ENCODE results near the gene CD33.
"Not testable (repeated sequence)": the region's sequence is repeated elsewhere in the genome, so short reads cannot be mapped to it uniquely, and the experiment has no call there.

Gene CD33

DNA sequence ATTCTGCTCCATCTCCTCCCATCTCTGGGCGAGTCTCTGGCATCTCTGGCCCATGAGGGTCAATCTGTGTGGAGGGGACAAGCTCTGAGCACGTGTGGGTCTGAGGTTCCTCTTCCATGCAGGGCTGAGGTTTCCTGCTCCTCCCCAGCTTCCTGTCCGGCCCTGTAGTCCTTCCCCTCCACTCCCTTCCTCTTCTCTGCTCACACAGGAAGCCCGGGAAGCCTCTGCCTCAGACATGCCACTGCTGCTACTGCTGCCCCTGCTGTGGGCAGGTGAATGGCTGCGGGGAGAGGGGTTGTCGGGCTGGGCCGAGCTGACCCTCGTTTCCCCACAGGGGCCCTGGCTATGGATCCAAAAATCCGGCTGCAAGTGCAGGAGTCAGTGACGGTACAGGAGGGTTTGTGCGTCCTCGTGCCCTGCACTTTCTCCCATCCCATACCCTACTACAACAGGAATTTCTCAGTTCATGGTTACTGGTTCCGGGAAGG, 14.0 kb upstream of the CD33 start:
- DNase-seq (ENCODE audit: low read depth), result not testable (repeated sequence)

DNA sequence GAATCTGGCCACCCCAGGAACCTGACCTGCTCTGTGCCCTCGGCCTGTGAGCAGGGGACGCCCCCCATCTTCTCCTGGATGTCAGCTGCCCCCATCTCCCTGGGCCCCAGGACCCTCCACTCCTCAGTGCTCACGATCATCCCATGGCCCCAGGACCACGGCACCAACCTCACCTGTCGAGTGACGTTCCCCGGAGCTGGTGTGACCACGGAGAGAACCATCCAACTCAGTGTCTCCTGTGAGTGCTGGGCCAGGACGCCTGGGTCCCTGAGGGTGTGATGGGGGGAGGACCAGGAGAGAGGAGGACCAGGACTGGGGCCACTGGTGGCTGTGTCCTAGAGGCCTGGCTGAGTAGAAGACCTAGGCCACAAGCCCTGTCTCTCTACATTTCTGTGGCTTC, 13.0 kb upstream of the CD33 start:
- DNase-seq (ENCODE audit: low read depth), result no peak

DNA sequence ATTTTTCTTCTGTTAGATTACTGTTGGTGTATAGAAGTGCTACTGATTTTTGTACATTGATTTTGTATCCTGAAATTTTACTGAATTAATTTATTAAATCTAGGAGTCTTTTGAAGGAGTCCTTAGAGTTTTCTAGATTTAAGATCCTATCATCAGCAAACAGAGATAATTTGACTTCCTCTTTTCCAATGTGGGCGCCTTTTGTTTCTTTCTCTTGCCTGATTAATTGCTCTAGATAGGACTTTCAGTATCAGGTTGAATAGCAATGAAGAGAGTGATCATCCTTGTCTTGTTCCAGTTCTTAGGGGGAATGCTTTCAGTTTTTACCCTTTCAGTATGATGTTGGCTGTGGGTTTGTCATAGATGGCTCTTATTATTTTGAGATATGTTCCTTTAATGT, 5.6 kb upstream of the CD33 start:
- DNase-seq (ENCODE audit: low read depth), result no peak

DNA sequence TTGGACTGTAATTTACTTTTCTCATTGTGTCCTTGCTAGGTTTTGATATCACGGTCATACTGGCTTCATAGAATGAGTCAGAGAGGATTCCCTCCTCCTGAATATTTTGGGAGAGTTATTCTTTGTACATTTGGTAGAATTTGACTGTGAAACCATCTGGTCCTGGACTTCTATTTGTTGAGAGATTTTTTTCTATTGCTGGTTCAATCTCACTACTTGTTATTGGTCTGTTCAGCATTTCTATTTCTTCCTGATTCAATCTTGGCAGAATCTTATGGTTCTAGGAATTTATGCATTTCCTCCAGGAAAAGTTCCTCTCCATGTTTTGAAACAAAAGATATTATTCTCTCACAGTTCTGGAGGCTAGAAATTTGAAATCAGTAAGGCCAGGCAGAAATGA, 4.9 kb upstream of the CD33 start:
- DNase-seq (ENCODE audit: low read depth), result no peak

DNA sequence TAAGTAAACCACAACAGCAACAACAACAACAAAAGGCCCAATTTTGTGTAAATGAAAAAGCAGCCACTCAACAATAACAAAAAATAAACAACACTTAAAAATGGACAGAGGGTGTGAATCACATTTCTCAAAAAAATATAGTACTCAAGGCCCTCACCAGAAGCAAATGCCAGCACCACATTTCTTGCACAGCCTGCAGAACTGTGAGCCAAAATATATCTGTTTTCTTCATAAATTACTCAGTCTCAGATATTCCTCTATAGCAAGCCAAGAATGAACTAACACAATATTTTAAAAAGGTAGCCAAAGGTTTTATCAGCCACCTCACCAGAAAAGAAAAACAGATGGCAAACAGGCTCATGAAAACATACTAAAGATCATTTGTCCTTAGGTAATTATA, 3.9 kb upstream of the CD33 start:
- no peak for DNase-seq (ENCODE audit: low read depth)

DNA sequence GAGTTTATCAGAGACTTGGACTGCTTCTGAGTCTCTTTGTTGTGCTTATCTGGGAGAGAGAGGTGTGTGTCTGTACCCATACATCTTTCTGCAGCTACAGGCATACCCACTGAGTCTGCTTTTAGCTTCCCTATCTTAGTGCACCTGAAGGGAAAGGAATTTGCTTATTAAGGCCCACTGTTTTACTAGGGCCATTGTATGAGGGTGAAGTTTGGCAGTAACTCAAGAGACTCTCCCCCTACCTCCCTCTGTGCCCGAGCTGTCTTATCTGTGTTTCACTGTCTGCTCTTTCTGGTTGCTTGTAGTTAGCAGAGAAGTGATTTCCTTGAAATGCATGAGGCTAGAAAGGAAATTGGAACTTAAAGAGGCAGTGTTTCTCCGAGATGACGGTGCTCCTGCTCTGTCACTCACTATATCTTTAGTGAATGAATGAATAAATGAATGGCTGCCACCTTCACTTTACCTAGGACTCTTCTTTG, 678 bp upstream of the CD33 start:
- no peak for DNase-seq (ENCODE audit: low read depth)

DNA sequence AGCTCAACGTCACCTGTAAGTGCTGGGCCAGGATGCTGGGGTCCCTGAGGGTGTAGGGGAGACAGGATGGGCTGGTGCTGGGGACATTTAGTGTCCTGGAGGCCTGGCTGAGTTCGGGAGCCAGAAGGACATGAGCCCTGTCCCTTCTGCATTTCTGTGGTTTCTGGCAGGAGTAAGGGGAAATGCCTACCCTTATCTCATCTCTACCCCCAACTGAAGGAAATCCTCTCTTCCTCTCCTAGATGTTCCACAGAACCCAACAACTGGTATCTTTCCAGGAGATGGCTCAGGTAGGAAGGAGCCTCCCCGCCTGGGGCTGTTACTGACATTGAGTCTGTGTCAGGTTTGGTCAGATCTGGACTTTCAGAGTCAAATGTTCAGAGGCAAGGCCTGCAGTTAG, 1.2 kb downstream of the CD33 start:
- DNase-seq (ENCODE audit: low read depth), result no peak

DNA sequence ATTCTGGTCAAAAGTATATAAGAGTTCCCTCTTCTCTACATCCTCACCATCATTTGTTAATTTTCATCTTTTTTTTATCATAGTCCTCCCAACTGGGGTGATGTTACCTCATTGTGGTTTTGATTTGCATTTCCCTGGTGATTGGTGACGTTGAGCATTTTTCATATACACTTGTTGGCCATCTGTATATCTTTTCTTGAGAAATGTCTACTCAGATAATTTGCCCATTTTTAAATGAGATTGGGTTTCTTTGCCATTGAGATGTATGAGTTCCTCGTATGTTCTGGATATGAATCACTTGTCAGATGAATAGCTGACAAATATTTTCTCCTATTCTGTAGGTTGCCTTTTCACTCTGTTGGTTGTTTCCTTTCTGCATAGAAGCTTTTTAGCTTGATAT, 2.4 kb downstream of the CD33 start:
- no peak for DNase-seq (ENCODE audit: low read depth)

DNA sequence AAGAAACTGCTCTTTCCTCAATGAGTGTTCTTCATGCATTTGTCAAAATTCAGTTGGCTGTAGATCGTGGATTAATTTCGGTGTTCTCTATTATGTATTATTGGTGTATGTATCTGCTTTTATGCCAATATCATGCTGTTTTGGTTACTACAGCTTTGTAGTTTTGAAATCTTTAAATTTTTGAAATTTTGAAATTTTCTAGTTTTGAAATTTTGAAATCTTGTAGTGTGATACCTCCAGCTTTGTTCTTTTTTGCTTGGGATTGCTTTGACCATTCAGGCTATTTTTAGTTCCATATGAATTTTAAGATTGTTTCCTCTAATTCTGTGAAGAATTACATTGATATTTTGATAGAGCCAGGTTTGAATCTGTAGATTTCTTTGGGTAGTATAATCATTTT, 3.1 kb downstream of the CD33 start:
- no peak for DNase-seq (ENCODE audit: low read depth)

DNA sequence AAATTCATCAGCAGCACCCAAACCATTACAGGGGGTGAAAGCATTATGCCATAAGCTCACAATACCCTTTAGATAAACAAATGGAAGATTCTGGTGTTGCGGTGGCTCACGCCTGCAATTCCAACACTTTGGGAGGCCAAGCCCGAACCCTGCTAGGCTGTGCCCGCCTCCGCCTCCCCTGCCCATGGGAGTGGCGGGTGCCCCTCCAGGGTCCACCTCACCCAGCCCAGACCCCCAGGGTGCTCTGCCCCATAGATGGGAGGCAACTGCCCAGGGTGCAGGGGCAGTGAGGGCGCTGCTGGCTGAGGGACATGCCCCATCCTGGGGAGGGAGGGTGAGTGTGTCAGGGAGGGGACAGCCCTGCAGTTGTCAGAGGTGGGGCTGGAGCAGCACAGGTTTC, 16.0 kb downstream of the CD33 start:
- DNase-seq (ENCODE audit: low read depth), result no peak

DNA sequence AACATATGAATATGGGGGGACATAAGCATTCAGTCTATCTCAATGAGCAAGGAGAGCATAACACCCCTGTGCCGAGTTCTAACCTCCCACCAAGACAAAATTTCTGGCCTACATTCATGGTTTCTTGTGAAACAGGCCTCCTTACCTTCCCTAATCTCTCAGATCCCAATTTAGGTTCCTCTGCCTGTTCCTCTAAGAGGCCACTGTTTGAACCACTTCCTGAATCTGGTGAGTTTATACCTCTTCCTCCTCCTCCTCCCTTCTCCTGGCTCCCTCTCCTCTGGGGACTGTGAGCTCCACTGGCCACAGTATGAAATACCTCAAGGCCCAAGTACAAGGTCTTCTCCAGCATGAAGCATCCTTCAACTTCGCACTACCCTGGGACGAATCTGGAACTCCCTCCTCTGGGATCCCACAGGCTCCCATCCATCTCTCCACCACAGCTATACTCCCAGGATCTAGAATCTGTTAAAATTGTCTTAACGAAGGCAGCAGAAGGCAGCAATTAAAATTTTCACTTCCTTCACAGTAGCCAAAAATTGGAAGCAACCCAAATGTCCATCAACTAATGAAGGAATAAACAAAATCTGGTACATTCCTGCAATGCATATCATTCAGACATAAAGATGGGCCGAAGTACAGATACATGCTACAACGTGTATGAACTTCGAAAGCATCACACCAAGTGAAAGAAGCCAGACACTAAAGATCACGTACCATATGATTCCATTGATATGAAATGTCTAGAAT, 18.2 kb downstream of the CD33 start:
- DNase-seq (ENCODE audit: low read depth), result no peak

DNA sequence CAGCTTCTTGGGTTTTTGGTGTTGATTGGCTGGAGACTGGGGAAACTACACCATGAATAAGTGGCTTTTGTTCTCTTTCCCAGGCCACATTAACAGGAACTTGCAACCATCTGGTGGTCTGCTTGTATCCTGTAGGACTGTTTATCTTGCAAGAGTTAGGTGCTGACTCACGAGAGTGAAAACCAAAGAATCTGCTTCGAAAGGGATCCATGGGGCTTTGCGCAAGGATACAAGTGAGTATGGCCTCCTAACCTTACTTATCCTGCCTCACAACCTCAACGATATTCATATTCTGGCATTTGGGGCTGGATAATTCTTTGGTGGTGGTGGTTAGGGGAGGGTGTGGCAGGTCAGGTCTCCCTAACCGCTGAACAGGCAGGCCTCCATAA, 21.3 kb downstream of the CD33 start:
- DNase-seq (ENCODE audit: low read depth), result no peak

DNA sequence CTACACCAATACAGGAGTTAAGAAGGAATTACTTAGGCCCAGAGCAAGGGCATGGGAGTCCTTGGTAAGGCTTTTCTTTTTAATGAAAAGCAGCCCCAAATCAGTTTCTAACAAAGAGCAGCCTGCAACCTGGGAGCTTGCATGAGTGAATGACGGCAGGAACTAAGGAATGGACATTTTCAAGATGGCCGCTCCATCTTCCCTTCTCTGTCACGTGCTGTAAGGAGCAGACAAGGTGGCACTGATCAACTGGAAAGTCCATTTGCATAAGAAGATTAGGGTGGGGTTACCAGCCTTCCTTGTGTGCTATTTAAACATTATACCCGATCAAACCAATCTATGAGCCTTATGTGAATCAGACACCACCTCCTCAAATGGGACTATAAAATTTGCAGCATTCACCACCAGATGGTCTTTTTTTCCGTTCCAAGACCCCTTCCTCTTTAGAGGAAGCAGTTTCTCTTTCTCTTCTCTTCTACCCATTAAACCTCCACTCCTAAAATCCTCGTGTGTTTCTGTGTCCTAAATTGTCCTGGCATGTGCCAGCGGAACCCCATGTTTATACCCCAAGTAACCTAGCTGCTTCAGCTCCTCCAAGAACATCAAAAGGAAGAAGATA, 23.2 kb downstream of the CD33 start:
- DNase-seq (ENCODE audit: low read depth), result no peak

DNA sequence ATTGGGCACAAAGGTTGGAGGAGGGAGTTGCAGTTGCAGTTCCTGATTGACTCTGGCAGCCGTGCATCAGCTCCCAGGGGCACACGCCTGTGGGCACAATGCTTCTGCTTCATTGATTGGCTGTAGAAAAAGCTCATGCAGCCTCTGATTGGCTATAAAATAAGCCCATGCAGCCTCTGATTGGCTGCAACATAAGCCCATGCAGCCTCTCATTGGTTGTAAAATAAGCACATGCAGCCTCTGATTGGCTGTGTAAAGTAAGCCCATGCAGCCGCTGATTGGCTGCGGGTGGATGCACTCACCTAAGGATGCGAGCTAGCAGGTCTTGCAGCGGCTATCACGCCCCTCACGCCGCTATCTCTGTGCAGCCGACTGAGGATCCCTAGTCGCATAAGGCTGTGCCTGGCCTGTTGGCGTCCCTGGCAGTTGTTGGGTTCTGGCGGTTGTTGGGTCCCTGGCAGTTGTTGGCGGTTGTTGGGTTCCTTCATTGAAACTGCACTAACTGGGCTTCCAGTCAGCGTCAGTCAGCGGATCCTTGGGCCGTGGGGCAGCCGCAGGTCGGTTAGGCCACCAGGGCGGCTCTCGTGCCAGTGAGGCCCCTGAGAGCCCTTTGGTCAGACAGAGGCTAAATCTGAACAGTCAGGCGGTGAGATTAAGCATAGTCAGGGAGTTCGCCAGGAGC, 26.0 kb downstream of the CD33 start, which contains the start of gene SIGLECL1:
Gene SIGLECL1 (plus strand): TSS at position 295 of the 682 bp plus-strand sequence. CDS start 12,993 bp downstream, outside the sequence.
- no peak for DNase-seq (ENCODE audit: low read depth)

DNA sequence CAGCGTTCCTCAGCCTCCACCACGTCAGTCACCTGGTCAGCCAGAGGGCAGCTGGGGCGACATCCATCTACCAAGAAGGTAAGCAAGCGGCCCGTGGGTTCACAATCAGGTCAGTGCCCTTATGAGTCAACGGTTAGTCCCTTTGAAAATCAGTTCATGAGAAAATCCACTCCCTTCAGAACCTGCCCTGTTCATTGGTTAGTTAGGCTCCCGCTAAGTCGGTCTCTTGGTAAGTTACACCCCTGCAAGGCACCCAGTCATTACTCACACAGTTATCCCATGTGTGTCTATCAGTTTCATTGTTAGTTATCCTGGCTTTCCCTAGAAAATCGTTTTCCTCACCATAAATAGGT, 26.6 kb downstream of the CD33 start:
- no peak for DNase-seq (ENCODE audit: low read depth)

DNA sequence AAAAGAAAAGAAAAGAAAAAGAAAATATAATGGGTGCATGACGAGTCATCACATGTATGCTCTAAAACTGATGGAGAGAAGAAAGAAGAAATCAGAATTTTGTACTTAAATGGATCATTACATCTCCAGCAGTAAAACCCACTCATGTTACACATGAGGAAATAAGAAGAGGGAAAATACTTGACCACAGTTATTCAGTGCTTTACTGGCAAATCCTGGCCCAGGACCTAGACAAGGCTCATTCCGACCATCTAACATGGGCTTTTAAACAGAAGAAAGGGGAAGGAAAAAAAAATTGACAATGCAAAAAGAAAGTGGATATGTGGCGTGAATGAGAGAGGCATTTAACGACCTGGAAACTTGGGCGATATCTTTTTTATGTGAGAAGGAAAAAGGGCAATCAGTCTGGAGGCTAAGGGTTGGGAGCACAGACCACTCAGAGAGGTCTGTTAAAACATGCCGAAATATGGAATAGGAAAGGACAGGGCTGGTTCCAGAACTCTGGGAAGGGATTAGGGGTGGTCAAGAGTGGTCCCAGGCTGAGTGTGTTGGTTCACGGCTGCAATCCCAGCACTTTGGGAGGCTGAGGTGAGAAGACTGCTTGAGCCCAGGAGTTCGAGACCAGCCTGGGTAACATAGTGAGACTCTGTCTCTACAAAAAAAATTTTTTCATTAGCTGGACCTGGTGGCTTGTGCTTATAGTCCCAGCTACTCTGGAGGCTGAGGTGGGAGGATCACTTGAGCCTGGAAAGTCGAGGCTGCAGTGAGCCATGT, 27.6 kb downstream of the CD33 start:
- no peak for DNase-seq (ENCODE audit: low read depth)

DNA sequence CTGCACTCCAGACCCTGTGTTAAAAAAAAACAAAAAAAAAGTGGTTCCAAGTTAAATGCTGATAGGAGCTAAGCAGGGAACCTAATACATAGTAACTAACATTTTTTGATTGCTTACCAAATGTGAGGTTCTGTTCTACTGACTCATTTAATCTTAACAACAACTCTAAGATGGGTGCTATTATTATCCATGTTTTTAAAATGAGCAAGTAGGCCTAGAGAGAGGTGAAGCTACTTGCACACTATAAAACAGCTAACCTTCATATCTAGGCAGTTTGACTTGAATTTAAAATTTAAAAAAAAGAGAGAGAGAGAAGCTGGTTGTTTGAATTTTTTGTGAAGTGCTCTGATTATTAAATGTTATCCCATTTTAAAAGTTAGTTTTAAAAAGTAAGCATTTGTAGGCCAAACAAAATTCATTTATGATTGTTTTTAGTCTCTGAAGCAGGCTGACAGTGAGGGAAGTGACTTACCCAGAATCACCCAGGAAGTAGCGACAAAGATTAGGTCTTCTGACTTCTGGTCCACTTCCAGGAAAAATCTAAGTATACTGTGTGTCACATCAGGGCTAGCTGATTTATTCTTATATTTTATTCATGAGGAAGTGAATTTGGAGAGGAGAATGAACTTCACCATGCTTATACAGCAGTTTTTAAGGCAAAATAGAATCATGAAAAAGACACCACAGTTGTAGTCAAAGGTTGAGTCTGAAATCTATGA, 28.4 kb downstream of the CD33 start:
- DNase-seq (ENCODE audit: low read depth), result no peak

DNA sequence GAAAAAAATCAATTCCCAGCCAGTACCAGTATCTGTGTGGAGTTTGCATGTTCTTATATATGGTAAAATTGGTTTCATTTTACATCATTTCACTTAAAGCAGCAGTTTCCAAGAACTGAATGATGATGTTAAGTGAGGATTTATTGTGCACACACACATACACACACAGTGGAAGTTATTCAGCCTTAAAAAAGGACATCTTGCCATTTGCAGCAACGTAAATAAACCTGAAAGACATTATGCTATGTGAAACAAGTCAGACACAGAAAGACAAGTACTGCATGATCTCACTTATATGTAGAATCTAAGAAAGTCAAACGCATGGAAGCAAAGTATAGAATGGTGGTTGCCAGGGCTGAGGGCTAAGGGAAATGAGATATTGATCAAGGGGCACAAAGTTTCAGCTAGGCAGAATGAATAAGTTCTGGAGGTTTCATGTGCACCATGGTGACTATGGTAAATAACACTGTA, 31.3 kb downstream of the CD33 start:
- no peak for DNase-seq (ENCODE audit: low read depth)

DNA sequence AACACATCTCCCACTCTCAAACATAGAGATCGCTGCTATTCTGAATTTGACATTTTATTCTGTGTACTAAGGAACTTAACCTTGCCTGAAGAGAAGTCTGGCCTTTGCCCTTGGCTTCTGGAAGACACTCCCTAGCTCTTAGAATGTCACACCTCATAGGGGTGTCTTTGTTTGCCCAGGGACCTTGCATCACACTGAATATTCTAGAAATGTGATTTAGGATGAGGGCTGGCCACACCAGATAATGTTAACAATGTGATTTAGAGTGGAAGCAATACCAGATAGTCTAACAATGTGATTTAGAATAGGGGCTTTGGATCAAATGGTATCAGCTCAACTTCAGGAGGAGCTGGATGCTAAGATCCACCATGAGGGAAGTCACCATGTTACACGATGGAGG, 32.6 kb downstream of the CD33 start:
- no peak for DNase-seq (ENCODE audit: low read depth)

DNA sequence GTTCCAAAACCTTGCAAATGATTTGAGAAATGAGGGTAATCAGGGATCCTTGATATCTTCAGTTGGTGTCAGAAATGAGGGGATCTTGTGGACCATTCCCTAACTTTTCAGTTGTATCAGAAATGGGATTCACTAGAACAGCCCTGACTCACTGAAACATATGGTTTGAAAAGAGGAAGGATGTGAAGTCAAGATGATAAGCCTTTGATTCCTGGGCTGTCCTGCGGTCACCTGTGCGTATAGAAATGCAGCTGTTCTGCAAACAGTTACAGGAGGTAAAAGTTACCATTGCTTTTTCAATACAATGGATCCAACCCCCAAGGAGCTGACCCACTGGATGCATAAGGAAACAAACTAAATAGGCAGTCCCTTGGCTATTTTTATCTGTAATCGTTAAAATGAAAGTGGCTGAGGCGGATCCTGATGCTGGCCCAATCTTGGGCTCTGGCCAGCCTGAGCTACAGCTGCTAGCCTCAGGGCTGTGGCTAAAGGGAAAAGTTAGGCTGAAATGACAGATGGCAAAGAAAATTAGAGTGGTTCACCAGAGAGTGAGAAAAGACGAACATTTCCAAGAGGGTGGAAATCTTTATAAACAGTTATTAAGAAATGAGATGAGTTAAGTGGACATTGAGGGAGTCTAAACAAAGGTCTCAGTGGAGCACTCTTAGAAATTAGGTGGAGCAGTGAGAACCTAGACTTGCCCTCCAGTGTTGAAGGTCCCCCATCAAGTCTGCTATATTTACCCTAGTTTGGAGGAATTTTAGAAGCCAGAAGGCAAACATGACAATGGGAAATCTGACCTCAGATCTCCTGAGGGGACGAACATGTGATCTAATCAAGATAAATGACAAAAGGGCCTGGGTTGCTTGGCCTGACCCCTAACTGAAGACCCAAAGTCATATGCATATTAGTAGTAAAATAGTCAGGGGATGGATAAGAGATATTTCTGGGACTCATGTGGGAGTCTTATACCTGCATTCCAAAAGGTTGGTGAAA, 33.6 kb downstream of the CD33 start:
- DNase-seq (ENCODE audit: low read depth), result no peak

Measured in stimulated activated CD8-positive, alpha-beta memory T cell treated with anti-CD3 and anti-CD28 coated beads, Interleukin-12 subunit alpha, Interleukin-12 subunit beta, amount 100 ng/mL, for 1 hour (primary cell).